SU-DHL-6 (cell line): Measurements from ENCODE around the gene GPHN.

Experiments
- EZH2phosphoT487 ChIP-seq: fragments of 200-600 bp; sonication (generic), shearing (Covaris generic); conservative IDR thresholded peaks from 2 replicates; pipeline ENCODE4 v1.6.1; 2018; ENCODE audit warnings: mild to moderate bottlenecking, antibody characterized with exemption, low read length, moderate library complexity, mixed read lengths
- TF ChIP-seq, protein P1 (sequence below): fragments of 200-600 bp; sonication (generic); IDR thresholded peaks from one replicate; pipeline ENCODE4 v1.5.1; 2017; ENCODE audit warnings: antibody characterized with exemption, mild to moderate bottlenecking, low read length, moderate library complexity; ENCODE audit not compliant: insufficient read depth, poor library complexity, severe bottlenecking

DNA sequence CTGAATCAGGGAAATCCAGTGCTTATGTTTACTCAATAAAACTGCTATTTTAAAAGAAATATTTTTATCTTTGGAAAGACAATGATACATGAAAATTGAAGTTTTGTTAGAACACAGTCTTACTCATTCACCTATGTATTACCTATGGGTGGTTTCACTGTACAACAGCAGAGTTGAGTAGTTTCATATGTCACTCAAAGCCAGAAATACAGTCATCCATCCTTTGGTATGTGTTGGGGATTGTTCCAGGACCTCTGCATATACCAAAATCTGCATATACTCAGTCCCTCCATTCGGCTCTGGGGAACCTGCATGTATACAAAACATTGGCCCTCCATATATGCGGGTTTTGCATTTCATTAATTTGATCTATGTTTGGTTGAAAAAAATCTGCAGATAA, 190.6 kb downstream of the GPHN start:
- TF ChIP-seq, protein P1, sequence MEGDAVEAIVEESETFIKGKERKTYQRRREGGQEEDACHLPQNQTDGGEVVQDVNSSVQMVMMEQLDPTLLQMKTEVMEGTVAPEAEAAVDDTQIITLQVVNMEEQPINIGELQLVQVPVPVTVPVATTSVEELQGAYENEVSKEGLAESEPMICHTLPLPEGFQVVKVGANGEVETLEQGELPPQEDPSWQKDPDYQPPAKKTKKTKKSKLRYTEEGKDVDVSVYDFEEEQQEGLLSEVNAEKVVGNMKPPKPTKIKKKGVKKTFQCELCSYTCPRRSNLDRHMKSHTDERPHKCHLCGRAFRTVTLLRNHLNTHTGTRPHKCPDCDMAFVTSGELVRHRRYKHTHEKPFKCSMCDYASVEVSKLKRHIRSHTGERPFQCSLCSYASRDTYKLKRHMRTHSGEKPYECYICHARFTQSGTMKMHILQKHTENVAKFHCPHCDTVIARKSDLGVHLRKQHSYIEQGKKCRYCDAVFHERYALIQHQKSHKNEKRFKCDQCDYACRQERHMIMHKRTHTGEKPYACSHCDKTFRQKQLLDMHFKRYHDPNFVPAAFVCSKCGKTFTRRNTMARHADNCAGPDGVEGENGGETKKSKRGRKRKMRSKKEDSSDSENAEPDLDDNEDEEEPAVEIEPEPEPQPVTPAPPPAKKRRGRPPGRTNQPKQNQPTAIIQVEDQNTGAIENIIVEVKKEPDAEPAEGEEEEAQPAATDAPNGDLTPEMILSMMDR: no peak
- no peak for TF ChIP-seq EZH2phosphoT487
